OCI-LY3 (cell line): ENCODE measurements around the gene PIAS4.

ENCODE experiments used
- CTCF ChIP-seq: fragments of 200-600, 300-600 bp; sonication (generic); IDR thresholded peaks from 2 replicates; pipeline ENCODE4 v1.5.1; 2014; ENCODE audit warnings: antibody characterized with exemption, low read length, low read depth
- EZH2phosphoT487 ChIP-seq: fragments of 200-600 bp; shearing (Covaris generic); IDR thresholded peaks from 2 replicates; pipeline ENCODE4 v1.6.1; 2018; ENCODE audit warnings: antibody characterized with exemption, mixed run types, low read depth

GRCh38 chr19:4023600-4024398 lies 16.3 kb downstream of the PIAS4 start:
- TF ChIP-seq CTCF (no peak), EZH2phosphoT487 (no peak)
